Mammary epithelial cell (primary cell): ENCODE measurements around the gene SEC22A.

ENCODE experiments used
- EZH2 ChIP-seq: IDR thresholded peaks from 2 replicates; pipeline ENCODE4 v1.6.1; 2012; ENCODE audit warnings: low read length, inconsistent platforms, borderline replicate concordance
- TF ChIP-seq, protein P1 (sequence below), 2 donors: IDR thresholded peaks in 1 of 2; conservative IDR thresholded peaks in 1 of 2; 2 replicates each; pipeline ENCODE4 v1.5.1; 2011 to 2012; ENCODE audit warnings: inconsistent platforms in 2 of 2, low read length in 2 of 2, mild to moderate bottlenecking in 2 of 2, control low read depth in 1 of 2, low read depth in 1 of 2; ENCODE audit not compliant: insufficient read depth in 1 of 2; ENCODE audit errors: extremely low read depth in 1 of 2

DNA sequence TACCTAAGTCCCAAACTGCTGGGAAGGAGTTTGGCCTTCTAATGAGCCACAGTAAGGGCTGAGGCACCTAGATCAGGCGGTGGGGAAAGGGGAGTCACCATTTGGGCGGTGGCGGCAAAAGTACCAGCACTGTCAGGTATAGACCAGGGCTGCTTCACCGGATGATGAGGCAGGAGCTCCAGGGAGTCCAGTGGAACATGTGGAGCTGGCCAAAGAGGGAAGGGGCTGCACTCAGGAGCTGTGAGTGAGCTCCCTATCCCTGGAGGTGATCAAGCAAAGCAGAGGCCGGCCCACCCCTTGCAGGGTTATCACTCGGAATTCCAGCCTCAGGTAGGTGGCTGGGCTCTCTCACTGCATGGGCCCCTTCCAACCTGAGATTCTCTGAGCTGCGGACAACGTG is 108.4 kb downstream of the SEC22A start:
- TF ChIP-seq, protein P1, sequence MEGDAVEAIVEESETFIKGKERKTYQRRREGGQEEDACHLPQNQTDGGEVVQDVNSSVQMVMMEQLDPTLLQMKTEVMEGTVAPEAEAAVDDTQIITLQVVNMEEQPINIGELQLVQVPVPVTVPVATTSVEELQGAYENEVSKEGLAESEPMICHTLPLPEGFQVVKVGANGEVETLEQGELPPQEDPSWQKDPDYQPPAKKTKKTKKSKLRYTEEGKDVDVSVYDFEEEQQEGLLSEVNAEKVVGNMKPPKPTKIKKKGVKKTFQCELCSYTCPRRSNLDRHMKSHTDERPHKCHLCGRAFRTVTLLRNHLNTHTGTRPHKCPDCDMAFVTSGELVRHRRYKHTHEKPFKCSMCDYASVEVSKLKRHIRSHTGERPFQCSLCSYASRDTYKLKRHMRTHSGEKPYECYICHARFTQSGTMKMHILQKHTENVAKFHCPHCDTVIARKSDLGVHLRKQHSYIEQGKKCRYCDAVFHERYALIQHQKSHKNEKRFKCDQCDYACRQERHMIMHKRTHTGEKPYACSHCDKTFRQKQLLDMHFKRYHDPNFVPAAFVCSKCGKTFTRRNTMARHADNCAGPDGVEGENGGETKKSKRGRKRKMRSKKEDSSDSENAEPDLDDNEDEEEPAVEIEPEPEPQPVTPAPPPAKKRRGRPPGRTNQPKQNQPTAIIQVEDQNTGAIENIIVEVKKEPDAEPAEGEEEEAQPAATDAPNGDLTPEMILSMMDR (conservative IDR thresholded peaks at IDR 0.05 in 1 of 2, IDR thresholded peaks at IDR 0.05 in 1 of 2; ENCODE audit: extremely low read depth in 1 of 2, insufficient read depth in 1 of 2, low read depth in 1 of 2, low read length in 2 of 2): no peak
- TF ChIP-seq EZH2: no peak
